Karpas-422 (cell line): Measurements from ENCODE around the gene NME4. TPM values are rescaled to one million over a fixed set of nuclear protein-coding genes. Genes with fewer than 3 reads are reported as not detected.

ENCODE experiments used
- DNase-seq: peaks from one replicate; pipeline ENCODE4 v3.0.0-alpha.2; 2015
- H2AFZ ChIP-seq: fragments of 200-600 bp; sonication (generic); 2 replicates; pipeline ENCODE4 v1.6.1; 2014; ENCODE audit warnings: antibody characterized with exemption, low read length, mixed read lengths
- H3K27ac ChIP-seq: fragments of 200-600 bp; sonication (generic); 2 replicates; pipeline ENCODE4 v1.5.1; 2014; ENCODE audit warnings: mild to moderate bottlenecking, low read length, moderate library complexity
- H3K27me3 ChIP-seq: fragments of 200-600 bp; sonication (generic); 2 replicates; pipeline ENCODE4 v1.6.1; 2014; ENCODE audit warnings: low read length, mixed read lengths
- H3K36me3 ChIP-seq: fragments of 200-600 bp; sonication (generic); 2 replicates; pipeline ENCODE4 v1.6.1; 2014; ENCODE audit warnings: low read length, mixed read lengths; ENCODE audit not compliant: insufficient read depth
- H3K4me1 ChIP-seq: fragments of 200-600 bp; sonication (generic); 2 replicates; pipeline ENCODE4 v1.6.1; 2014; ENCODE audit warnings: mild to moderate bottlenecking, low read length, mixed read lengths
- H3K4me2 ChIP-seq: fragments of 200-600 bp; sonication (generic); 2 replicates; pipeline ENCODE4 v1.6.1; 2014; ENCODE audit warnings: low read length, low read depth, mild to moderate bottlenecking; ENCODE audit not compliant: poor library complexity, severe bottlenecking
- H3K4me3 ChIP-seq: fragments of 200-600 bp; sonication (generic); 2 replicates; pipeline ENCODE4 v1.5.1; 2014; ENCODE audit warnings: mild to moderate bottlenecking, antibody characterized with exemption, low read length, mixed read lengths
- H3K79me2 ChIP-seq: fragments of 200-600 bp; sonication (generic); 2 replicates; pipeline ENCODE4 v1.6.1; 2014; ENCODE audit warnings: mild to moderate bottlenecking, low read length, mixed read lengths
- H3K9ac ChIP-seq: fragments of 200-600 bp; sonication (generic); 2 replicates; pipeline ENCODE4 v1.6.0; 2014; ENCODE audit warnings: low read length
- H3K9me2 ChIP-seq: fragments of 200-600 bp; sonication (generic), shearing (Covaris generic); replicated peaks from 2 replicates; pipeline ENCODE4 v1.6.0; 2014; ENCODE audit warnings: mild to moderate bottlenecking, low read length, moderate library complexity; ENCODE audit not compliant: insufficient read depth
- H3K9me3 ChIP-seq: fragments of 300-700, 200-600 bp; sonication (generic); 2 replicates; pipeline ENCODE4 v1.6.1; 2014; ENCODE audit warnings: low read length, mixed read lengths
- H4K20me1 ChIP-seq: fragments of 200-600 bp; sonication (generic); 2 replicates; pipeline ENCODE4 v1.6.1; 2014; ENCODE audit warnings: mild to moderate bottlenecking, antibody characterized with exemption, low read length, low read depth; ENCODE audit not compliant: insufficient read depth
- small RNA-seq: library from RNA; depleted of rRNA; stranded (forward); fragments of <200 nt; gene quantifications from one replicate; pipeline ENCODE3, GENCODE V24; 2014
- total RNA-seq: library from RNA; depleted of rRNA; stranded (reverse); fragments of >200 nt; shearing (Covaris generic); gene quantifications from 2 replicates; pipeline ENCODE4 v1.2.3, GENCODE V29; 2014; ENCODE audit warnings: low replicate concordance; rRNA removed

The NME4 gene
- total RNA-seq, 1 experiment from 2014 or later: 102 TPM

DNA sequence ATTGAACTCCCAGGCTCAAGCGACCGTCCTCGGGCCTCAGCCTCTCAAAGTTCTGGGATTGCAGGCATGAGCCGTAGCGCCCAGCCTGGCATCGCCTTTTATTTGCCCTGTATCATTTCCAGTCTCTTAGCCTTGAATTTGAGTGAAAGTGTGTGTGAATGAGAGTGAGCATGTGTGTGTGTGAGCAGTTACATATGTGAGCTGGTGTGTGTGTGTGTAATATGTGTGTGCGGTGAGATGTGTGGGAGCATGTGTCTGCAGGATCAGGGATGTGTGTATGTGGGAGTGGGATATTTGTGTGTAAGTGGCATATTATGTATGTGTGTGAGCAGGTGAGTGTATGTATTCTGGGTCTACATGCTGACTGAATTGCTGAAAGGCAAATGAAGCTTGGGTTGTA, 33.9 kb downstream of the NME4 start:
- no peak overlapping the region for H3K9ac ChIP-seq
- H3K36me3 ChIP-seq: no peaks in the 10 kb centered on the region
- no peak overlapping the region for H2AFZ ChIP-seq
- H3K4me2 ChIP-seq: no peak overlapping the region
- H3K4me3 ChIP-seq: no peak overlapping the region
- H4K20me1 ChIP-seq: peaks cover 16% of the 10 kb centered on the region; the same call in 1 of the 2 replicates
- no peaks in the 10 kb centered on the region for H3K9me3 ChIP-seq
- no peak for DNase-seq
- H3K9me2 ChIP-seq: no peaks in the 10 kb centered on the region
- H3K4me1 ChIP-seq: peaks cover 14% of the 10 kb centered on the region
- H3K27me3 ChIP-seq: no peaks in the 10 kb centered on the region
- H3K27ac ChIP-seq: no peak overlapping the region
- H3K79me2 ChIP-seq: peaks cover 10% of the 10 kb centered on the region

DNA sequence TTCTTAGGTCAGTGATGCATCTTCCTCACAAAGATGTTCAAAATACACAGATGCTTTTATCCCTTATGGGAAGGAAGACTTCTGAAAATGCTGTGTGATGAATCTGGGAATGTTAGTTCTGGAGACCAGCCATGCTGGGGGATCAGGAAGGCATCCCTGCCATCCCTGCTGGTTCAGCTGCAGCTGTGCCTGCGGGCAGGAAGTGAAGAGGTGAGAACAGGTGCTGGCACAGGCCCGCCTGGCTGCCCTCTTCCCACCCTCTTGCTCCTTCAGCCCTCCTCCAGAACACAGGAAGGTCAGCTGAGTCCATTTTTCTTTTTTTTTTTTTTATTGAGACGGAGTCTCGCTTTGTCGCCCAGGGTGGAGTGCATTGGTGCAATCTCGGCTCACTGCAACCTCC, 43.6 kb downstream of the NME4 start:
- Histone ChIP-seq H3K9ac (no peak overlapping the region), H3K27ac (no peak overlapping the region), H3K27me3 (no peaks in the 10 kb centered on the region), H3K4me3 (no peak overlapping the region), H3K36me3 (no peaks in the 10 kb centered on the region), H3K4me1 (no peaks in the 10 kb centered on the region), H3K9me2 (no peaks in the 10 kb centered on the region), H3K79me2 (no peaks in the 10 kb centered on the region), H2AFZ (no peak overlapping the region), H3K4me2 (no peak overlapping the region), H3K9me3 (no peaks in the 10 kb centered on the region), H4K20me1 (peaks cover 25% of the 10 kb centered on the region; the same call in 1 of the 2 replicates)
- no peak for DNase-seq

DNA sequence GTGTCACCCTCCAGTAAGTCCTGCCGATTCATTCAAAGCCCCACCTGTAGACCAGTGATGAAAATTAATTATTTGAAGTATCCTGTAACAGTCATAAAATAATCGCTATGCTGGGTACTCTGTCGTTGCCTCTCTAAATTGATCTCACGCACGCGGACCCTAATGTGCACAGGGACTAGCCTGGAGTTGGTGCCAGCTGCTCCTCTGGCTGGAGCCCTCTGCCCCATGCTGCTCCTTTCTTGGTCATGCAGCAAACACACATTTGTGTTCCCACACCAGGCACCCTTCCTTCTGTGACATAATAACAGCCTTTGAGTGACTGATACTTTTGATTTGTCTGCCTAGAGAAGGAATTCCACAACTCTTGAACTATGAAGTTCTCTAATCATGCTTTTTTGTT, 44.4 kb downstream of the NME4 start:
- no peak overlapping the region for H2AFZ ChIP-seq
- no peaks in the 10 kb centered on the region for H3K27me3 ChIP-seq
- H4K20me1 ChIP-seq: peaks cover 32% of the 10 kb centered on the region; the same call in 1 of the 2 replicates
- H3K4me1 ChIP-seq: no peaks in the 10 kb centered on the region
- no peaks in the 10 kb centered on the region for H3K79me2 ChIP-seq
- no peak overlapping the region for H3K27ac ChIP-seq
- no peaks in the 10 kb centered on the region for H3K36me3 ChIP-seq
- no peaks in the 10 kb centered on the region for H3K9me3 ChIP-seq
- no peak for DNase-seq
- H3K9me2 ChIP-seq: no peaks in the 10 kb centered on the region
- H3K4me2 ChIP-seq: no peak overlapping the region
- H3K9ac ChIP-seq: no peak overlapping the region
- no peak overlapping the region for H3K4me3 ChIP-seq

DNA sequence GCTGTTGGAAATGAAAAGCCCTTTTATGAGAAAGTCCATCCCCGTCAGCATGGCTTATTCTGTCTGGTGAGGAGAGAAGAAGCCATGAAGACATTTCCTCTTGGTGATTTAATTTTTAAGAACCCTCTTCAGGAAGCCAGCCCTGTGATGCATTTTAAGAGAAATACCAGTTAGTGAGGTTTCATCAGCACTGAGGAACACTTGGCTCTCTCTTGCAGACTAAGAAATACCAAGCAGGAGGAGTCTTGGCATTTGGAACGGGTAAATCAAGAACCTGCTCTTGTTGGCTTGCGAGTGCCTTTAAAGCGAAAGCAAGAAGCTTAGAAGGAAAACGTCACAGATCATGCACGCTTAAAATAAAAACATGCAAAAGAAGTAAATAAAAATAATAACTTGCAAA, 46.0 kb downstream of the NME4 start:
- Histone ChIP-seq H2AFZ (no peak overlapping the region), H3K79me2 (no peaks in the 10 kb centered on the region), H3K27ac (no peak overlapping the region), H3K9ac (no peak overlapping the region), H3K27me3 (no peaks in the 10 kb centered on the region), H3K4me3 (no peak overlapping the region), H3K9me3 (no peaks in the 10 kb centered on the region), H3K4me1 (no peaks in the 10 kb centered on the region), H3K9me2 (no peaks in the 10 kb centered on the region), H4K20me1 (peaks cover 32% of the 10 kb centered on the region; the same call in 1 of the 2 replicates), H3K4me2 (no peak overlapping the region), H3K36me3 (no peaks in the 10 kb centered on the region)
- DNase-seq: no peak

DNA sequence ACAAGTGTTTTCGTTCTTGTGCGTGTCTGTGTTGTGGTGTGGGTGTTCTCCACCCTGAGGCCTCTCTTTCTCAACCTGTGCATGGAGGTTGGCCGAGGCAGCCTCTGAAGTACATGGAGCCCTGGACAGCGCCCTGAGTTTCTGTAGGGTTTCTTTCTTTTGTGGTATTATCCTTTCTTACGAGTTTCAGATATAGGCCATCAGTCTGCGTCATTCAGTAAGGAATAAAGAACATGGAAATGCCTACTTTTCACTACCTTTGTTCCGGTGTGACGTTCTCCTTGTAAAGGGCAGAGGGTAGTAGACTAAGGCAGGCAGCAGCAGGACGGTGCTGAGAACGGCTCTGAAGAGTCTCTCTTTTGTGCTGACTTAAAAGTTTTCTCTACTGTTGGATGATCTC, 47.0 kb downstream of the NME4 start:
- Histone ChIP-seq H3K9me2 (no peaks in the 10 kb centered on the region), H3K27ac (no peak overlapping the region), H2AFZ (no peak overlapping the region), H3K79me2 (no peaks in the 10 kb centered on the region), H3K4me1 (no peaks in the 10 kb centered on the region), H3K36me3 (no peaks in the 10 kb centered on the region), H3K4me2 (no peak overlapping the region), H3K4me3 (no peak overlapping the region), H3K9me3 (no peaks in the 10 kb centered on the region), H3K9ac (no peak overlapping the region), H4K20me1 (peaks cover 30% of the 10 kb centered on the region; the same call in 1 of the 2 replicates), H3K27me3 (no peaks in the 10 kb centered on the region)
- DNase-seq: no peak

DNA sequence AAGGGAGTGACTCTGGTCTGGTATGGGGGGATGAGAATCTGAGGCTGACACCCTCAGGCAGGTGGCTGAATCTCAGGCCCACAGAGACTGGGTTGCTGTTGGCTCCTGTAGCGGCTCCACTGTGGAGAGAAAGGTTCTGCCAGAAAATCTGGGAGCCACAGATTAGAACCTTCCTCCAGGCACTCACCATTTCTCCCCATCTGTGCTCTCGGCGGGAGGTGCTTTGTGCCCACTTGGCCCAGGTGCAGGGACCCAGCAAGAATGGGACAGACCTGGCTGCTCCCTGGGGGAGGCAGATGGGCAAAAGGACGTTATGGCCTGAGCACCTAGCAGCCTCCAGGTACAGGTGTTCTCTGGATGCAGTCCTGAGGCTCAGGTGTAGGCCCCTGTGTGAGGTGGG, 48.6 kb downstream of the NME4 start:
- Histone ChIP-seq H4K20me1 (peaks cover 23% of the 10 kb centered on the region; the same call in 1 of the 2 replicates), H3K9me2 (no peaks in the 10 kb centered on the region), H3K4me3 (no peak overlapping the region), H3K27me3 (no peaks in the 10 kb centered on the region), H3K79me2 (no peaks in the 10 kb centered on the region), H3K4me2 (no peak overlapping the region), H3K9ac (no peak overlapping the region), H3K9me3 (no peaks in the 10 kb centered on the region), H3K27ac (no peak overlapping the region), H3K4me1 (peaks cover 6% of the 10 kb centered on the region; the same call in 1 of the 2 replicates), H2AFZ (no peak overlapping the region), H3K36me3 (no peaks in the 10 kb centered on the region)
- DNase-seq: no peak

Small RNA genes lying within 50 kb of the gene (small RNA-seq; reads per million reads assigned to genes)
- not detected for gene RF00019

Other genes with a start within 250 kb of the NME4 start
- not detected in 2 replicates for gene HBZ, start 244.6 kb upstream of the NME4 start, total RNA-seq
- gene HBM, start 231.2 kb upstream of the NME4 start, total RNA-seq: not detected in 2 replicates
- not detected in 2 replicates for gene HBA2, start 224.3 kb upstream of the NME4 start, total RNA-seq
- gene HBA1, start 220.5 kb upstream of the NME4 start, total RNA-seq: not detected in 2 replicates
- not detected in 2 replicates for gene HBQ1, start 216.7 kb upstream of the NME4 start, total RNA-seq
- 85.6 and 110 TPM in 2 replicates for gene LUC7L, start 167.8 kb upstream of the NME4 start, total RNA-seq
- 12.2 and 24.5 TPM in 2 replicates for gene FAM234A, start 162.4 kb upstream of the NME4 start, total RNA-seq
- not detected in 2 replicates for gene RGS11, start 121.3 kb upstream of the NME4 start, total RNA-seq
- gene ARHGDIG, start 116.6 kb upstream of the NME4 start, total RNA-seq: 2.7 and 3.1 TPM in 2 replicates
- 0.71 TPM in 1 of 2 replicates, not detected in the other for gene PDIA2, start 114.0 kb upstream of the NME4 start, total RNA-seq
- 14.6 and 46.4 TPM in 2 replicates for gene AXIN1, start 44.5 kb upstream of the NME4 start, total RNA-seq
- 38.1 and 103 TPM in 2 replicates for gene MRPL28, start 26.7 kb upstream of the NME4 start, total RNA-seq
- 50.0 and 58.1 TPM in 2 replicates for gene PGAP6, start 15.2 kb upstream of the NME4 start, total RNA-seq
- gene DECR2, start 4.7 kb downstream of the NME4 start, total RNA-seq: 5.3 and 10.4 TPM in 2 replicates
- 6.0 and 17.2 TPM in 2 replicates for gene RAB11FIP3, start 28.4 kb downstream of the NME4 start, total RNA-seq
- 26.7 and 51.3 TPM in 2 replicates for gene CAPN15, start 130.5 kb downstream of the NME4 start, total RNA-seq
- not detected in 2 replicates for gene PRR35, start 163.2 kb downstream of the NME4 start, total RNA-seq
- 3.7 and 5.9 TPM in 2 replicates for gene NHLRC4, start 169.8 kb downstream of the NME4 start, total RNA-seq
- 35.7 and 64.3 TPM in 2 replicates for gene PIGQ, start 172.8 kb downstream of the NME4 start, total RNA-seq
- 5.9 and 11.3 TPM in 2 replicates for gene RAB40C, start 192.9 kb downstream of the NME4 start, total RNA-seq
- gene WFIKKN1, start 233.8 kb downstream of the NME4 start, total RNA-seq: 0.22 TPM in 1 of 2 replicates, not detected in the other
- 149 and 293 TPM in 2 replicates for gene METTL26, start 239.1 kb downstream of the NME4 start, total RNA-seq
- gene MCRIP2, start 244.6 kb downstream of the NME4 start, total RNA-seq: 41.7 and 137 TPM in 2 replicates